Peyer's patch (tissue), 4 donors: Measurements from ENCODE around the gene ADAM15. TPM values are rescaled to one million over a fixed set of nuclear protein-coding genes. Genes with fewer than 3 reads are reported as not detected.

Source experiments
- DNase-seq, 3 donors: peaks; one replicate each; pipeline ENCODE4 v3.0.0-alpha.2; 2017 to 2019
- H3K27ac ChIP-seq, 4 donors: fragments of 200-600 bp; sonication (generic); one replicate each; pipeline ENCODE4 v1.5.1; 2016 to 2019
- H3K27me3 ChIP-seq, 2 donors: fragments of 200-600 bp; sonication (generic); one replicate each; pipeline ENCODE4 v1.5.1; 2019
- H3K36me3 ChIP-seq, 3 donors: fragments of 200-600 bp; sonication (generic); one replicate each; pipeline ENCODE4 v1.5.1; 2016 to 2019
- H3K4me1 ChIP-seq, 4 donors: fragments of 200-600 bp; sonication (generic); one replicate each; pipeline ENCODE4 v1.5.1; 2016 to 2019
- H3K4me3 ChIP-seq, 4 donors: fragments of 200-600 bp; sonication (generic); 1 replicate in 3 of 4; 2 replicates in 1 of 4; pipeline ENCODE4 v1.5.1; 2016 to 2019; ENCODE audit warnings: mild to moderate bottlenecking in 1 of 4
- H3K9me3 ChIP-seq, 4 donors: fragments of 200-600 bp; sonication (generic); one replicate each; pipeline ENCODE4 v1.5.1; 2016 to 2019; ENCODE audit warnings: mild to moderate bottlenecking in 1 of 4
- CTCF ChIP-seq, 6 experiments: fragments of 450-650 bp in 4 of 6; fragments of 200-600 bp in 2 of 6; sonication (generic) in 1 of 6; IDR thresholded peaks; one replicate each; pipeline ENCODE4 v1.5.1; 2017 to 2019; ENCODE audit warnings: antibody characterized with exemption in 6 of 6, mild to moderate bottlenecking in 3 of 6, moderate library complexity in 1 of 6
- POLR2A ChIP-seq, 2 donors: fragments of 450-650 bp; IDR thresholded peaks; one replicate each; pipeline ENCODE4 v1.5.1; 2017; ENCODE audit warnings: antibody characterized with exemption in 2 of 2, mild to moderate bottlenecking in 2 of 2, moderate library complexity in 2 of 2
- total RNA-seq, 4 donors: library from RNA; depleted of rRNA; stranded (reverse); fragments of >200 nt; gene quantifications; one replicate each; pipeline ENCODE4 v1.1.0, GENCODE V29; 2016

Gene ADAM15
- total RNA-seq, 4 donors from 2014 or later: 111 to 191 (median 126) TPM

GRCh38 chr1:155064832-155065429, 13.8 kb downstream of the ADAM15 start:
- Histone ChIP-seq H3K4me1 (peaks cover 0 to 37% (median 19%) of the 10 kb centered on the region in 4 donors), H3K4me3 (peak overlapping the region in 2 of 4 donors; percentile 60 to 83), H3K36me3 (peaks cover 0 to 32% (median 0%) of the 10 kb centered on the region in 3 donors), H3K27ac (peak overlapping the region in 1 of 4 donors; percentile 94), H3K27me3 (no peaks in the 10 kb centered on the region), H3K9me3 (peaks cover 0 to 4% (median 0%) of the 10 kb centered on the region in 4 donors)
- TF ChIP-seq CTCF (IDR thresholded peaks at IDR 0.05) (no peak), POLR2A (IDR thresholded peaks at IDR 0.05) (peak in 1 of 2 donors; percentile 30)
- no peak for DNase-seq

- H3K4me1 ChIP-seq: peaks cover 0 to 43% (median 19%) of the 10 kb centered on the region in 4 donors
- no peak for DNase-seq
These were observed 15.7 kb downstream of the ADAM15 start for GRCh38 chr1:155066777-155067176.

GRCh38 chr1:155068599-155068998, 17.5 kb downstream of the ADAM15 start:
- H3K9me3 ChIP-seq: no peaks in the 10 kb centered on the region
- no peak overlapping the region for H3K27ac ChIP-seq
- no peak for TF ChIP-seq CTCF (IDR thresholded peaks at IDR 0.05)
- TF ChIP-seq POLR2A (IDR thresholded peaks at IDR 0.05): no peak
- H3K4me1 ChIP-seq: peaks cover 0 to 28% (median 8%) of the 10 kb centered on the region in 4 donors
- no peak for DNase-seq
- H3K27me3 ChIP-seq: no peaks in the 10 kb centered on the region
- peaks cover 0 to 18% (median 0%) of the 10 kb centered on the region in 3 donors for H3K36me3 ChIP-seq
- no peak overlapping the region for H3K4me3 ChIP-seq

More at GRCh38 chr1:155066777-155067176, 15.7 kb downstream of the ADAM15 start:
- TF ChIP-seq CTCF (IDR thresholded peaks at IDR 0.05) (no peak), POLR2A (IDR thresholded peaks at IDR 0.05) (no peak)
- no peak overlapping the region for H3K4me3 ChIP-seq
- H3K27ac ChIP-seq: no peak overlapping the region
- H3K36me3 ChIP-seq: peaks cover 0 to 18% (median 0%) of the 10 kb centered on the region in 3 donors
- H3K27me3 ChIP-seq: no peaks in the 10 kb centered on the region
- no peaks in the 10 kb centered on the region for H3K9me3 ChIP-seq

GRCh38 chr1:155069551-155070157, 18.5 kb downstream of the ADAM15 start:
- no peaks in the 10 kb centered on the region for H3K9me3 ChIP-seq
- DNase-seq: no peak
- H3K36me3 ChIP-seq: peaks cover 0 to 18% (median 0%) of the 10 kb centered on the region in 3 donors
- TF ChIP-seq POLR2A (IDR thresholded peaks at IDR 0.05) (no peak), CTCF (IDR thresholded peaks at IDR 0.05) (no peak)
- H3K27ac ChIP-seq: no peak overlapping the region
- H3K4me1 ChIP-seq: peaks cover 0 to 23% (median 6%) of the 10 kb centered on the region in 4 donors
- no peak overlapping the region for H3K4me3 ChIP-seq
- no peaks in the 10 kb centered on the region for H3K27me3 ChIP-seq

- Histone ChIP-seq H3K4me3 (peak overlapping the region in 2 of 4 donors; percentile 19 to 41), H3K27ac (no peak overlapping the region)
- DNase-seq: no peak
These were observed 19.1 kb downstream of the ADAM15 start for GRCh38 chr1:155070158-155070621.

More at GRCh38 chr1:155070158-155070621, 19.1 kb downstream of the ADAM15 start:
- peaks cover 0 to 18% (median 0%) of the 10 kb centered on the region in 3 donors for H3K36me3 ChIP-seq
- H3K9me3 ChIP-seq: no peaks in the 10 kb centered on the region
- TF ChIP-seq POLR2A (IDR thresholded peaks at IDR 0.05): no peak
- no peak for TF ChIP-seq CTCF (IDR thresholded peaks at IDR 0.05)
- peaks cover 0 to 18% (median 6%) of the 10 kb centered on the region in 4 donors for H3K4me1 ChIP-seq
- no peaks in the 10 kb centered on the region for H3K27me3 ChIP-seq
